MM.1S (cell line): Measurements from ENCODE around the gene SNRPA1.

Experiments used
- DNase-seq: peaks from one replicate; pipeline ENCODE4 v3.0.0-alpha.2; 2015
- H2AFZ ChIP-seq: fragments of 300-600 bp; sonication (generic); 2 replicates; pipeline ENCODE4 v1.6.0; 2016; ENCODE audit warnings: antibody characterized with exemption, low read length
- H3F3A ChIP-seq: fragments of 300-600 bp; sonication (generic); 2 replicates; pipeline ENCODE4 v1.6.1; 2016; ENCODE audit warnings: mild to moderate bottlenecking, antibody characterized with exemption, low read length, moderate library complexity, mixed read lengths; ENCODE audit not compliant: insufficient read depth
- H3K27ac ChIP-seq: fragments of 300-600 bp; sonication (generic); 2 replicates; pipeline ENCODE4 v1.5.1; 2016; ENCODE audit warnings: mild to moderate bottlenecking, low read length
- H3K27me3 ChIP-seq: fragments of 300-600 bp; sonication (generic); replicated peaks from 2 replicates; pipeline ENCODE4 v1.6.0; 2016; ENCODE audit warnings: low read length; ENCODE audit not compliant: insufficient read depth
- H3K36me3 ChIP-seq: fragments of 300-600 bp; sonication (generic); replicated peaks from 2 replicates; pipeline ENCODE4 v1.6.1; 2016; ENCODE audit warnings: mild to moderate bottlenecking, low read length, mixed read lengths; ENCODE audit not compliant: insufficient read depth
- H3K4me1 ChIP-seq: fragments of 300-600 bp; sonication (generic); 2 replicates; pipeline ENCODE4 v1.6.1; 2016; ENCODE audit warnings: low read length, mixed read lengths
- H3K4me2 ChIP-seq: fragments of 300-600 bp; sonication (generic); 2 replicates; pipeline ENCODE4 v1.6.0; 2016; ENCODE audit warnings: low read depth, low read length
- H3K4me3 ChIP-seq: fragments of 300-600 bp; sonication (generic); 2 replicates; pipeline ENCODE4 v1.5.1; 2016; ENCODE audit warnings: low read length, mixed read lengths
- H3K79me2 ChIP-seq: fragments of 300-600 bp; sonication (generic); 2 replicates; pipeline ENCODE4 v1.6.1; 2016; ENCODE audit warnings: mixed run types, low read length, mixed read lengths
- H3K9ac ChIP-seq: fragments of 300-600 bp; sonication (generic); 2 replicates; pipeline ENCODE4 v1.6.1; 2016; ENCODE audit warnings: low read length, mixed read lengths
- H3K9me2 ChIP-seq: fragments of 300-600 bp; sonication (generic); replicated peaks from 2 replicates; pipeline ENCODE4 v1.6.1; 2016; ENCODE audit warnings: mild to moderate bottlenecking, low read length, mixed read lengths; ENCODE audit not compliant: insufficient read depth
- H3K9me3 ChIP-seq: fragments of 300-600 bp; sonication (generic); replicated peaks from 2 replicates; pipeline ENCODE4 v1.6.1; 2016; ENCODE audit warnings: mild to moderate bottlenecking, low read length, mixed read lengths; ENCODE audit not compliant: insufficient read depth
- H4K20me1 ChIP-seq: fragments of 300-600 bp; sonication (generic); 2 replicates; pipeline ENCODE4 v1.6.1; 2016; ENCODE audit warnings: mild to moderate bottlenecking, low read length, moderate library complexity, mixed read lengths; ENCODE audit not compliant: insufficient read depth
- EZH2 ChIP-seq: fragments of 300-600 bp; sonication (generic); optimal IDR thresholded peaks from 2 replicates; pipeline ENCODE3; 2017; ENCODE audit warnings: low read depth, mild to moderate bottlenecking, antibody characterized with exemption, low read length, mixed read lengths
- EZH2phosphoT487 ChIP-seq: fragments of 300-600 bp; sonication (generic); IDR thresholded peaks from 2 replicates; pipeline ENCODE4 v1.6.1; 2018; ENCODE audit warnings: antibody characterized with exemption, low read length
- TF ChIP-seq, protein P1 (sequence below): fragments of 300-600 bp; sonication (generic); IDR thresholded peaks from 2 replicates; pipeline ENCODE4 v1.5.1; 2016; ENCODE audit warnings: antibody characterized with exemption, low read length, mixed read lengths

Gene SNRPA1

DNA sequence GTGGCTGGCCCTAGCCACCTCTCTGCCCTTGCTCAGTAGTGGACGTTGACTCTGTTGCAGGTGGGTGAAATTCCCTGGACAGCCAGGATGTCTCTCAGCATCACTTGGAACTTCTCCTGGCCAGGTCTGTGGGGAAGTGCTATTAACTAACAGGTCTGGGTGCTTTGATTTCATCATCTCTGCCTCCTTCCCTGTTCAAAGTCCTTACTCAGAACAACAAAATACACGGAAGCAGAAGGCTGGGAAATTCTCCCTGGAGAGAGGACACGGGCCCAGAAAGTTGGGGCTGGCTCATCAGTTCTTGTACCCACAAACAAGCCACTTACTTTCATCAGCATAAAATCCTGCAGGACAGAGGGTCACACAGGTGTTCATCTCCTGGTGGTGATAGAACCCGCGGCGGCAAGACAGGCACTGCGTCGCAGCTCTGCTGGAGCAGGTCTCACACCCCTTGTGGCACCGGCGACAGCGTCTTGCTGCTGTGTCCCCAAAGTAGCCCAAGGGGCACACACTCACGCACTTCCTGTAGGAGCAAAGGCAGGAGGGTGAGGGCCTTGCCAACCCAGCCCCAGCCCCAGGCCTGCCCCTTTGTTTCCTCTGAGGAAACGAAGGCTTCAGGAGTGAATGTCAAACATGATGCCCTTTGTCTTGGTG is 29.6 kb upstream of the SNRPA1 start:
- peaks cover 79% of the 10 kb centered on the region for H3K27me3 ChIP-seq
- no peaks in the 10 kb centered on the region for H3K36me3 ChIP-seq
- H4K20me1 ChIP-seq = no peaks in the 10 kb centered on the region
- H3K9ac ChIP-seq = no peak overlapping the region
- H3K9me2 ChIP-seq = no peaks in the 10 kb centered on the region
- H3K79me2 ChIP-seq = no peaks in the 10 kb centered on the region
- H3K9me3 ChIP-seq = no peaks in the 10 kb centered on the region
- no peak overlapping the region for H3K27ac ChIP-seq
- no peak overlapping the region for H3K4me2 ChIP-seq
- no peak for DNase-seq
- TF ChIP-seq, protein P1, sequence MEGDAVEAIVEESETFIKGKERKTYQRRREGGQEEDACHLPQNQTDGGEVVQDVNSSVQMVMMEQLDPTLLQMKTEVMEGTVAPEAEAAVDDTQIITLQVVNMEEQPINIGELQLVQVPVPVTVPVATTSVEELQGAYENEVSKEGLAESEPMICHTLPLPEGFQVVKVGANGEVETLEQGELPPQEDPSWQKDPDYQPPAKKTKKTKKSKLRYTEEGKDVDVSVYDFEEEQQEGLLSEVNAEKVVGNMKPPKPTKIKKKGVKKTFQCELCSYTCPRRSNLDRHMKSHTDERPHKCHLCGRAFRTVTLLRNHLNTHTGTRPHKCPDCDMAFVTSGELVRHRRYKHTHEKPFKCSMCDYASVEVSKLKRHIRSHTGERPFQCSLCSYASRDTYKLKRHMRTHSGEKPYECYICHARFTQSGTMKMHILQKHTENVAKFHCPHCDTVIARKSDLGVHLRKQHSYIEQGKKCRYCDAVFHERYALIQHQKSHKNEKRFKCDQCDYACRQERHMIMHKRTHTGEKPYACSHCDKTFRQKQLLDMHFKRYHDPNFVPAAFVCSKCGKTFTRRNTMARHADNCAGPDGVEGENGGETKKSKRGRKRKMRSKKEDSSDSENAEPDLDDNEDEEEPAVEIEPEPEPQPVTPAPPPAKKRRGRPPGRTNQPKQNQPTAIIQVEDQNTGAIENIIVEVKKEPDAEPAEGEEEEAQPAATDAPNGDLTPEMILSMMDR = no peak
- TF ChIP-seq EZH2 = no peak
- no peak for TF ChIP-seq EZH2phosphoT487
- no peaks in the 10 kb centered on the region for H3K4me1 ChIP-seq
- H3F3A ChIP-seq = no peaks in the 10 kb centered on the region
- H3K4me3 ChIP-seq = no peak overlapping the region
- no peak overlapping the region for H2AFZ ChIP-seq

DNA sequence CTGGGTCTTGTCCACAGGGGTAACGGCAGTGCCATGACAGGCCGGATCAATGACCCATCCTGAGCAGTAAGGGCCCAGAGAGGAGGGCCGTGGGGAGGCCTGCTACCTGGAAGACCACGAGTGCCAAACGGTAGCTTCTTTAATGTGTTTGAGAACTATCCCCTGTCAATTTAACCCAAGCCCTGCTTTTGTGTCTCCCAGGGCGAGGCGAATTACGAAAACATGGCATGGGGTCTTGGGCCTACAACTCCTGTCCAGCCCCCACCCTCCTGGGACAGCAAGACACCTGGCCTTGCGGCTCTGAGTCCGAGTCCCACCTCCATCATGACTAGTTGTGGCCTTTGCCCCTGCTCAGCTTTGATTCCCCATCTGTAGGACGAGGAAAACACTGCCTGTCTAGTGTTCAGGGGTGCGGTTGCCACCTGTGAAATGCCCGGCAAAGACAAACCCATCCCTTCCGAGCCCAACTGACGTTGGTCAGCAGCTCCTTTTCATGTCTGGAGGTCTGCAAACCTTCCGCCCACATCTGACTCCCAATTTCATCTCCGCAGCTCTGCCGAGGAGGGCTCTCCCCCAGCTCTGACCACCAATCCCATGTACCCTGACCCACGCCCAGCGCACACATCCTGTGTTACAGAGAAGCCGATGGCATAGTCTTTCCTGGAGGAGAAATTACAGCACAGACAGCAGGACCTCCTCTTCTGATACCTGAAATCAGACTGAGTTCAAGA is 28.9 kb upstream of the SNRPA1 start:
- Histone ChIP-seq H3K36me3 (no peaks in the 10 kb centered on the region), H3K4me1 (no peaks in the 10 kb centered on the region), H4K20me1 (no peaks in the 10 kb centered on the region), H3K27me3 (peaks cover 86% of the 10 kb centered on the region), H3K4me3 (no peak overlapping the region), H3K9me2 (no peaks in the 10 kb centered on the region), H3K4me2 (no peak overlapping the region), H2AFZ (no peak overlapping the region), H3K27ac (no peak overlapping the region), H3K79me2 (no peaks in the 10 kb centered on the region), H3K9me3 (no peaks in the 10 kb centered on the region), H3K9ac (no peak overlapping the region), H3F3A (no peaks in the 10 kb centered on the region)
- DNase-seq = no peak
- no peak for TF ChIP-seq EZH2
- TF ChIP-seq EZH2phosphoT487 = no peak
- TF ChIP-seq, protein P1 = no peak

DNA sequence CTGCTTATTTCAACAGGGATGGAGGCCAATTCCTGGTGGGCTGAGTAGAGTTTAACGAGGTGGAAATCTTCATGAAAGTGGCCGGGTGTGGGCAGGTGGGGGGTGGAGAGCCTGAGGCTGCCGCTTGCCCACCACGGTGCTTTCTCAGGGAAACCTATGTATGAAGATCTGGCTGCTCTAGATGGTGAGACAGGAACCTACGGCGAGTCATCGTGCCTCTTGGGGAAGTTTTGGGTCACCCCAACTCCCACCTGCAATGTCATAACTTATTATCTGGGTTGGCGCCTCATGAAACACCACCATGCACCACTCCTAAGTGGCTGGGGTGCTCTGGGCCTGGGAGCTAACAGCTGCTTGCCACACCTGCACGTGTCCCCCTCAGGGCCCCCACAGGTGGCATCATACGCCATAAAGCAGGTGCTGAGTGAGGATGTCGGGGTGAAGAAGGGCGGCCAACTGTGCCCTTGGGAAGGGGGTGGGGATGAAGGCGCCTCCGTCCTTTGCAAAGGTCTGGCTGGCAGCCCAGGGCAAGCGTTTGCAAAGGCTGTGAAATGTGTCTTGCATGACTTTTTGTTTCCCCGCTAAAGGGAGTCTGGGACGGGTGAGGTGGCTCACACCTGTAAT is 27.9 kb upstream of the SNRPA1 start:
- Histone ChIP-seq H3F3A (no peaks in the 10 kb centered on the region), H3K36me3 (no peaks in the 10 kb centered on the region), H3K4me1 (no peaks in the 10 kb centered on the region), H3K27ac (no peak overlapping the region), H3K9me3 (no peaks in the 10 kb centered on the region), H3K4me2 (no peak overlapping the region), H3K9me2 (no peaks in the 10 kb centered on the region), H2AFZ (no peak overlapping the region), H3K9ac (no peak overlapping the region), H3K4me3 (no peak overlapping the region), H4K20me1 (no peaks in the 10 kb centered on the region), H3K27me3 (peaks cover 86% of the 10 kb centered on the region), H3K79me2 (no peaks in the 10 kb centered on the region)
- DNase-seq = no peak
- TF ChIP-seq EZH2 (no peak), EZH2phosphoT487 (no peak)
- TF ChIP-seq, protein P1 = no peak
